GM23338 (cell line): ENCODE measurements around the gene FAM20C. TPM values are rescaled to one million over a fixed set of nuclear protein-coding genes. Genes with fewer than 3 reads are reported as not detected.

Experiments used
- ATAC-seq: fragments of 200-7000 bp; cut with Tn5 transposase; 3 replicates; pipeline ENCODE4 v1.9.1; 2020
- DNase-seq: peaks from one replicate; pipeline ENCODE4 v3.0.0-alpha.2; 2015; ENCODE audit warnings: low spot score
- H2AFZ ChIP-seq: fragments of 200-600 bp; sonication (generic); 2 replicates; pipeline ENCODE4 v1.8.0; 2016; ENCODE audit warnings: antibody characterized with exemption, mild to moderate bottlenecking, moderate library complexity
- H3F3A ChIP-seq: fragments of 200-600 bp; sonication (generic); replicated peaks from 2 replicates; pipeline ENCODE4 v1.8.0; 2017; ENCODE audit warnings: antibody characterized with exemption, mixed run types, low read depth
- H3K27ac ChIP-seq: fragments of 200-600 bp; sonication (generic); 2 replicates; pipeline ENCODE4 v1.6.1; 2016; ENCODE audit warnings: low read depth
- H3K27me3 ChIP-seq: fragments of 200-600 bp; sonication (generic); 2 replicates; pipeline ENCODE4 v1.8.0; 2016; ENCODE audit warnings: mild to moderate bottlenecking, mixed run types, moderate library complexity; ENCODE audit not compliant: insufficient read depth
- H3K36me3 ChIP-seq: fragments of 200-600 bp; sonication (generic); 2 replicates; pipeline ENCODE4 v1.8.0; 2016; ENCODE audit warnings: mild to moderate bottlenecking; ENCODE audit not compliant: insufficient read depth
- H3K4me1 ChIP-seq: fragments of 200-600 bp; sonication (generic); 2 replicates; pipeline ENCODE4 v1.8.0; 2016; ENCODE audit warnings: mild to moderate bottlenecking, moderate library complexity; ENCODE audit not compliant: insufficient read depth
- H3K4me2 ChIP-seq: fragments of 200-600 bp; sonication (generic); 2 replicates; pipeline ENCODE4 v1.7.1; 2017; ENCODE audit warnings: mixed run types
- H3K4me3 ChIP-seq: fragments of 200-600 bp; sonication (generic); 2 replicates; pipeline ENCODE4 v1.6.1; 2016; ENCODE audit warnings: mixed run types
- H3K79me2 ChIP-seq: fragments of 200-600 bp; sonication (generic); replicated peaks from 2 replicates; pipeline ENCODE4 v1.8.0; 2017; ENCODE audit warnings: mild to moderate bottlenecking; ENCODE audit not compliant: insufficient read depth
- H3K9me2 ChIP-seq: fragments of 200-600 bp; sonication (generic); 2 replicates; pipeline ENCODE4 v1.8.0; 2017; ENCODE audit not compliant: insufficient read depth
- H4K20me1 ChIP-seq: fragments of 200-600 bp; sonication (generic); replicated peaks from 2 replicates; pipeline ENCODE4 v1.8.0; 2017; ENCODE audit warnings: mild to moderate bottlenecking; ENCODE audit not compliant: insufficient read depth
- H3K27ac Mint-ChIP-seq: 2 replicates; pipeline ENCODE4 v1.8.0; 2020; ENCODE audit warnings: inconsistent platforms, mild to moderate bottlenecking, moderate library complexity, mixed read lengths
- H3K27me3 Mint-ChIP-seq: 3 replicates; pipeline ENCODE4 v1.8.0; 2022; ENCODE audit warnings: low read depth, mild to moderate bottlenecking, moderate library complexity, mixed read lengths, inconsistent platforms; ENCODE audit not compliant: insufficient read depth, poor library complexity
- H3K36me3 Mint-ChIP-seq: 3 replicates; pipeline ENCODE4 v1.8.0; 2021; ENCODE audit warnings: low read depth, mild to moderate bottlenecking, inconsistent platforms, moderate library complexity, mixed read lengths
- H3K4me1 Mint-ChIP-seq: 3 replicates; pipeline ENCODE4 v1.8.0; 2020; ENCODE audit warnings: mild to moderate bottlenecking, inconsistent platforms, mixed read lengths
- H3K4me3 Mint-ChIP-seq: 3 replicates; pipeline ENCODE4 v1.8.0; 2021; ENCODE audit warnings: moderate library complexity, mild to moderate bottlenecking, inconsistent platforms, mixed read lengths
- H3K9me3 Mint-ChIP-seq: 3 replicates; pipeline ENCODE4 v1.8.0; 2020; ENCODE audit warnings: moderate library complexity, mild to moderate bottlenecking, inconsistent platforms, mixed read lengths
- EZH2 ChIP-seq: fragments of 200-600 bp; sonication (generic); IDR thresholded peaks from one replicate; pipeline ENCODE4 v1.8.0; 2017; ENCODE audit warnings: antibody characterized with exemption, mild to moderate bottlenecking, low read depth; ENCODE audit not compliant: unreplicated experiment
- EZH2phosphoT487 ChIP-seq: fragments of 200-600 bp; sonication (generic); IDR thresholded peaks from one replicate; pipeline ENCODE4 v1.8.1; 2018; ENCODE audit warnings: antibody characterized with exemption; ENCODE audit not compliant: unreplicated experiment
- NANOG ChIP-seq: IDR thresholded peaks from 2 replicates; pipeline ENCODE4 v1.6.1; 2016; ENCODE audit warnings: antibody characterized with exemption, borderline replicate concordance
- REST ChIP-seq: IDR thresholded peaks from one replicate; pipeline ENCODE4 v1.6.1; 2018; ENCODE audit warnings: antibody characterized with exemption; ENCODE audit not compliant: unreplicated experiment
- ZNF114 ChIP-seq: fragments of 250-450 bp; sonication (Bioruptor Pico); IDR thresholded peaks from 2 replicates; pipeline ENCODE4 v1.5.0; 2020; ENCODE audit warnings: mild to moderate bottlenecking, moderate library complexity
- polyA plus RNA-seq: library from polyadenylated mRNA; unstranded; fragments of >200 nt; fragmentation: Nextera tagmentation; extraction: Ambion mirVana; gene quantifications from 2 replicates; pipeline ENCODE4 v1.2.1, GENCODE V29; 2016
- total RNA-seq: library from RNA; depleted of rRNA; stranded (reverse); fragments of >200 nt; shearing (Covaris generic); gene quantifications from 2 replicates; pipeline ENCODE4 v1.2.3, GENCODE V29; 2014

The FAM20C gene
- total and polyA plus RNA-seq, 2 experiments from 2014 or later, result 7.6 to 24.8 TPM

GRCh38 chr7:289209-289755 lies 96.9 kb downstream of the FAM20C start:
- Histone ChIP-seq H3K79me2 (no peaks in the 10 kb centered on the region), H3K27me3 (peaks cover 71% of the 10 kb centered on the region), H3K4me3 (peak overlapping the region; percentile 59), H3F3A (0 out of 2 replicates have a peak, but pooled peaks cover 4% of the 10 kb centered on the region), H2AFZ (peak overlapping the region; percentile 69), H3K4me2 (peak overlapping the region; percentile 90), H4K20me1 (no peaks in the 10 kb centered on the region), H3K27ac (no peak overlapping the region), H3K4me1 (no peaks in the 10 kb centered on the region; the same call in 1 of the 2 replicates), H3K9me2 (no peaks in the 10 kb centered on the region), H3K36me3 (no peaks in the 10 kb centered on the region)
- Mint-ChIP-seq H3K27ac (no peak overlapping the region), H3K36me3 (peaks cover 21% of the 10 kb centered on the region), H3K4me3 (no peak overlapping the region), H3K4me1 (no peaks in the 10 kb centered on the region), H3K9me3 (peaks cover 62% of the 10 kb centered on the region), H3K27me3 (peaks cover 4% of the 10 kb centered on the region)
- ATAC-seq (no peak), DNase-seq (peak; percentile 59)
- TF ChIP-seq ZNF114, result no peak
- peak; percentile 36 for TF ChIP-seq EZH2
- no peak for TF ChIP-seq EZH2phosphoT487
- no peak for TF ChIP-seq NANOG

- H3F3A ChIP-seq, result 0 out of 2 replicates have a peak, but pooled peaks cover 4% of the 10 kb centered on the region
- no peak within 1 kb of the TSS for H3K4me3 Mint-ChIP-seq
- no peaks in the 10 kb centered on the region for H3K9me2 ChIP-seq
- H3K79me2 ChIP-seq, result no peaks in the 10 kb centered on the region
- H3K4me2 ChIP-seq, result peak within 1 kb of the TSS; percentile 90
- H2AFZ ChIP-seq, result peak within 1 kb of the TSS; percentile 69
- no peak for ATAC-seq
- peaks cover 4% of the 10 kb centered on the region for H3K27me3 Mint-ChIP-seq
- TF ChIP-seq EZH2 (peak; percentile 86), EZH2phosphoT487 (peak; percentile 23), ZNF114 (no peak), REST (no peak)
- H3K9me3 Mint-ChIP-seq, result peaks cover 57% of the 10 kb centered on the region
- no peaks in the 10 kb centered on the region for H3K4me1 Mint-ChIP-seq
- no peak within 1 kb of the TSS for H3K27ac ChIP-seq
- no peaks in the 10 kb centered on the region for H4K20me1 ChIP-seq
- peaks cover 21% of the 10 kb centered on the region for H3K36me3 Mint-ChIP-seq
- DNase-seq, result peak; percentile 68
- H3K36me3 ChIP-seq, result no peaks in the 10 kb centered on the region
- H3K27ac Mint-ChIP-seq, result no peak within 1 kb of the TSS
- H3K27me3 ChIP-seq, result peaks cover 71% of the 10 kb centered on the region
- no peaks in the 10 kb centered on the region; the same call in 1 of the 2 replicates for H3K4me1 ChIP-seq
- H3K4me3 ChIP-seq, result peak within 1 kb of the TSS; percentile 59
Measured at GRCh38 chr7:289756-290553, 97.6 kb downstream of the FAM20C start, which contains the start of gene FOXL3. FOXL3 (plus strand) TSS chr7:290170; CDS start chr7:290170, 0 bp downstream.
